Activated T-helper 17 cell treated with anti-CD3 and anti-CD28 coated beads, Interleukin-2, amount 50 U/mL, for 72 hours (primary cell): Measurements from ENCODE around the gene HBA1. TPM values are rescaled to one million over a fixed set of nuclear protein-coding genes. Genes with fewer than 3 reads are reported as not detected.
"Not testable (repeated sequence)": the region's sequence is repeated elsewhere in the genome, so short reads cannot be mapped to it uniquely, and the experiment has no call there.

Experiments used
- ATAC-seq: fragments of 150-1000 bp; cut with Tn5 transposase; replicated peaks from 2 replicates; pipeline ENCODE4 v1.10.0; 2021; ENCODE audit warnings: mild to moderate bottlenecking, moderate library complexity
- H3K27ac Mint-ChIP-seq: one replicate; pipeline ENCODE4 v1.8.0; 2022; ENCODE audit warnings: mixed read lengths
- H3K27me3 Mint-ChIP-seq: one replicate; pipeline ENCODE4 v1.8.0; 2022; ENCODE audit warnings: mixed read lengths
- H3K36me3 Mint-ChIP-seq: one replicate; pipeline ENCODE4 v1.8.0; 2022; ENCODE audit warnings: low read depth, mild to moderate bottlenecking, mixed read lengths
- H3K4me1 Mint-ChIP-seq: one replicate; pipeline ENCODE4 v1.8.0; 2022; ENCODE audit warnings: mixed read lengths
- H3K4me3 Mint-ChIP-seq: one replicate; pipeline ENCODE4 v1.8.0; 2022; ENCODE audit warnings: mild to moderate bottlenecking, mixed read lengths
- H3K9me3 Mint-ChIP-seq: one replicate; pipeline ENCODE4 v1.8.0; 2022; ENCODE audit warnings: mixed read lengths
- total RNA-seq, 2 donors: library from RNA; stranded (reverse); gene quantifications; one replicate each; pipeline ENCODE4 v1.2.3, GENCODE V29; 2022

The HBA1 gene
- total RNA-seq, 2 donors from 2014 or later: not detected

DNA sequence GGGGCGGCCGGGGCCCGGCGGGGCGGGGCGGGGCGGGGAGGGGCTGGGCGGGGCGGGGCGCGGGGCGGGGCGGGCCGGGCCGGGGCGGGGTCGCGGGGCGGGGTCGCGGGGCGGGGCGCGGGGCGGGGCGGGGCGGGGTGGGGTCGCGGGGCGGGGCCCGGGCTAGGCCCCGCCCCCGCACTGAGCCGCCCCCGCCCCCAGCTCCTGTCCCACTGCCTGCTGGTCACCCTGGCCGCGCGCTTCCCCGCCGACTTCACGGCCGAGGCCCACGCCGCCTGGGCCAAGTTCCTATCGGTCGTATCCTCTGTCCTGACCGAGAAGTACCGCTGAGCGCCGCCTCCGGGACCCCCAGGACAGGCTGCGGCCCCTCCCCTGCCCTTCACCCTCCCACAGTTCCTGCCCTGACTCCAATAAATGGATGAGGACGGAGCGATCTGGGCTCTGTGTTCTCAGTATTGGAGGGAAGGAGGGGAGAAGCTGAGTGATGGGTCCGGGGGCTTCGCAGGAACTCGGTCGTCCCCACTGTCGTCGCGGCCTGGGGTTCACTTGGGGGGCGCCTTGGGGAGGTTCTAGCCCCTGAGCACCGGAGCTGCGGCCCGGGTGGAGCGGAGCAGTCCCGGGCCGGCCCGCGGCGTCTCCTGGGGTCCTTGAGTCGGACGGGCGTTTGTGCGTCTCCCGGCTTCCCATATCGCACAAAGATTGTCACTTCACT lies 11.5 kb upstream of the HBA1 start:
- peak overlapping the region; percentile 10 for H3K4me3 Mint-ChIP-seq
- ATAC-seq: no peak
- H3K36me3 Mint-ChIP-seq: no peaks in the 10 kb centered on the region
- H3K9me3 Mint-ChIP-seq: no peaks in the 10 kb centered on the region
- no peaks in the 10 kb centered on the region for H3K4me1 Mint-ChIP-seq
- H3K27me3 Mint-ChIP-seq: peaks cover 22% of the 10 kb centered on the region
- no peak overlapping the region for H3K27ac Mint-ChIP-seq

DNA sequence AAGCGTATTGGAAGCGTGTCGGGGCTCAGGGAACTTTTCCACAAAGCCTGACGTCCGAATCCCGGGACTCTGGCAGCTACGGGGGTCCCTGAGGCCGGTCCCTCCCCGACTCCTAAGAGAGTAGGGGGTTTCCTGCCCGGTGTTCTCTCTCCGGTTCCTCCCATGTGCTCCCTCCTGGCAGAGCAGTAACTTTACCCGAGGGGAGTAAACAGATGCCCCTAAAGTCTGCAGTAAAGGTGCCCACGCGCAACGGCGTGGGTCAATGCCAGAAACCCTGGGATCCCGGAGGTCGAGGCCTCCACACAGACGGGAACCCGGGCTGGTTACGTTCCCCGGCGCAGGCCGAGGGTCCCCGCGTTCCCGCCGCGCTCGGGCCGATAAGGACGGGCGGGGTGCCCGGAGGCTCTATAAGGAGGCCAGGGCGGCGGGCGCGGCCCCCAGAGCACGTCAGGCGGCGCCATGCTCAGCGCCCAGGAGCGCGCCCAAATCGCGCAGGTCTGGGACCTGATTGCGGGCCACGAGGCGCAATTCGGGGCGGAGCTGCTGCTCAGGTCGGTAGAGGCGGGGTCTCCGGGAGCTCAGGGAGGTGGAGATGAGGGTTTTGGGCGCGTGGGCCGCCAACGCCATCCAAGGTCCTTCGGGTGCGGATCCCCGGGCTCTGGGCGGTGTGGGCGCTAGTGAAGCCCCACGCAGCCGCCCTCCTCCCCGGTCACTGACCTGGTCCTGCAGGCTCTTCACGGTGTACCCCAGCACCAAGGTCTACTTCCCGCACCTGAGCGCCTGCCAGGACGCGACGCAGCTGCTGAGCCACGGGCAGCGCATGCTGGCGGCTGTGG lies 10.7 kb upstream of the HBA1 start, which contains the start of gene HBM:
HBM (plus strand) TSS at position 440 of the 836 bp plus-strand sequence; CDS start at position 460, 20 bp downstream.
- no peaks in the 10 kb centered on the region for H3K36me3 Mint-ChIP-seq
- ATAC-seq: peak; percentile 20
- H3K27ac Mint-ChIP-seq: no peak within 1 kb of the TSS
- H3K4me3 Mint-ChIP-seq: peak within 1 kb of the TSS; percentile 23
- H3K4me1 Mint-ChIP-seq: no peaks in the 10 kb centered on the region
- peaks cover 29% of the 10 kb centered on the region for H3K27me3 Mint-ChIP-seq
- H3K9me3 Mint-ChIP-seq: no peaks in the 10 kb centered on the region

DNA sequence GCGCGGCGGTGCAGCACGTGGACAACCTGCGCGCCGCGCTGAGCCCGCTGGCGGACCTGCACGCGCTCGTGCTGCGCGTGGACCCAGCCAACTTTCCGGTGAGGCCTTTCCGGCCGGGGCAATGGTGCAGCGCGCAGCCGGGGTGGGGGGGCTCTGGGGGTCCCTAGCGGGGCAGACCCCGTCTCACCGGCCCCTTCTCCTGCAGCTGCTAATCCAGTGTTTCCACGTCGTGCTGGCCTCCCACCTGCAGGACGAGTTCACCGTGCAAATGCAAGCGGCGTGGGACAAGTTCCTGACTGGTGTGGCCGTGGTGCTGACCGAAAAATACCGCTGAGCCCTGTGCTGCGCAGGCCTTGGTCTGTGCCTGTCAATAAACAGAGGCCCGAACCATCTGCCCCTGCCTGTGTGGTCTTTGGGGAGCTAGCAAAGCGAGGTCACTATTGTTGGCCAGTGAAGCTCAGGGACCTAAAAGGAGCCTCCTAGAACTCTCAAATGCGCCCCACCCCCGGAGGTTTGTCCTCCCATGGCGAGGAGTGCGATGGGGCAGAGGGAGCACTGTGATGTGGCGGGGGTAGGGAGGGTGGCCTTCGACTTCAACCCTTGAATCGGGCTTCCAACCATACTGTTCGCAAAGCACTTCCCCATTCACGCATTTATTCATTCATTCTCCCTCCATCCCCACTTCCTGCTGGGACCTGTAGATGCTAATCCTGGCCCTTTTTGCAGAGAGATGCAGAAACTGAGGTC lies 9.9 kb upstream of the HBA1 start:
- Mint-ChIP-seq H3K27ac (no peak overlapping the region), H3K9me3 (no peaks in the 10 kb centered on the region), H3K36me3 (no peaks in the 10 kb centered on the region), H3K4me3 (peak overlapping the region; percentile 23), H3K4me1 (no peaks in the 10 kb centered on the region), H3K27me3 (peaks cover 25% of the 10 kb centered on the region)
- no peak for ATAC-seq

DNA sequence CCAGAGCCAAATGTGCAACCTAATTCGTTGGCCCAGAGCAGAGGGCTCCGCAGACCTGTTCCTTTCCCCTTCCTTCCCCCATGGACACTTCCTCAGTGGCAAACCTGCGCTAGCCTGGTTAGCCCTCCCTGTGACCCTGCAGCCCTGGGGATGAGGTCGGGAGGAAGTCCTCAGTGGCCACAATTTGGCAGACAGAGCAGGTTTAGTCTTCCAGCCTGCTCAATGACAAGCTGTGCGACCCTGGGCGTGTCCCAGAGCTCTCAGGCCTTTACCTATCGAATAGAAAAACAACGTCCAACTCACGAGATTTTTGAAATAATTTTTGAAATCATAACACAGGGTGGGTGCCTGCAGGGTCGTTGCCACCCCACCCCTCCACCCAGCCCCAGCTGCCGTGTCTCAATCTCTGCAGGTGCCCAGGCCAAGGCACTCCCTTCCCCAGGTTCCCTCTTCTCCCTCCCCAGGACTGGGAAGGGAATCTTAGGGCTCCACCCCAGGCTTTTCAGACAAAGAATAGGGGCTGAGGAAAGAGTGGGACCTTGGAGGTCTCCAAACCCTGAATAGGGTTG lies 9.3 kb upstream of the HBA1 start:
- H3K27ac Mint-ChIP-seq: no peak overlapping the region
- H3K9me3 Mint-ChIP-seq: no peaks in the 10 kb centered on the region
- no peaks in the 10 kb centered on the region for H3K4me1 Mint-ChIP-seq
- peak overlapping the region; percentile 23 for H3K4me3 Mint-ChIP-seq
- H3K36me3 Mint-ChIP-seq: no peaks in the 10 kb centered on the region
- no peak for ATAC-seq
- H3K27me3 Mint-ChIP-seq: peaks cover 27% of the 10 kb centered on the region

DNA sequence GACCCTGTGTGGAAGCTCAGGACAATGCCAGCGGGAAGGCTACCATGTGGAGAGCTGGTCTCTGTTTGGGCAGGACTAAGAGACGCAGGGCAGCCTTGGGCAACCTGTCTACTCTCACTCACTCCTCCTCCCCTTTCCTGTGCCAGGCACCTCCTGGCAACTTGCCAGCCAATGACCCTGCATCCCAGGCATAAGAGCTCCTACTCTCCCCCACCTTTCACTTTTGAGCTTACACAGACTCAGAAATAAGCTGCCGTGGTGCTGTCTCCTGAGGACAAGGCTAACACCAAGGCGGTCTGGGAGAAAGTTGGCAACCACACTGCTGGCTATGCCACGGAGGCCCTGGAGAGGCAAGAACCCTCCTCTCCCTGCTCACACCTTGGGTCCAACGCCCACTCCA lies 8.1 kb upstream of the HBA1 start:
- Mint-ChIP-seq H3K36me3 (no peaks in the 10 kb centered on the region), H3K9me3 (no peaks in the 10 kb centered on the region), H3K4me3 (no peak overlapping the region), H3K27me3 (peaks cover 27% of the 10 kb centered on the region), H3K4me1 (no peaks in the 10 kb centered on the region), H3K27ac (no peak overlapping the region)
- no peak for ATAC-seq

DNA sequence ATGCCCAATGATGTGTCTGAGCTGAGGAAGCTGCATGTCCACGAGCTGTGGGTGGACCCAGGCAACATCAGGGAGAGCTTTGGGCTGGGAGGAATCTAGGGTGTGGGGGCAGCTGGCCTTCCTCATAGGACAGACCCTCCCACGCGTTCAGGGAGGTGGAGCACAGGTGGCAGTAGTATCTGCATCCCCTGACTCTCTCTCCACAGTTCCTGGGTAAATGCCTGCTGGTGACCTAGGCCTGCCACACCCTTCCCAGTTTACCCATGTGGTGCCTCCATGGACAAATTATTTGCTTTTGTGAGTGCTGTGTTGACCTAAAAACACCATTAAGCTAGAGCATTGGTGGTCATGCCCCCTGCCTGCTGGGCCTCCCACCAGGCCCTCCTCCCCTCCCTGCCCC lies 7.5 kb upstream of the HBA1 start:
- H3K27ac Mint-ChIP-seq: no peak overlapping the region
- no peaks in the 10 kb centered on the region for H3K4me1 Mint-ChIP-seq
- H3K4me3 Mint-ChIP-seq: no peak overlapping the region
- no peaks in the 10 kb centered on the region for H3K9me3 Mint-ChIP-seq
- H3K36me3 Mint-ChIP-seq: no peaks in the 10 kb centered on the region
- no peak for ATAC-seq
- peaks cover 29% of the 10 kb centered on the region for H3K27me3 Mint-ChIP-seq

DNA sequence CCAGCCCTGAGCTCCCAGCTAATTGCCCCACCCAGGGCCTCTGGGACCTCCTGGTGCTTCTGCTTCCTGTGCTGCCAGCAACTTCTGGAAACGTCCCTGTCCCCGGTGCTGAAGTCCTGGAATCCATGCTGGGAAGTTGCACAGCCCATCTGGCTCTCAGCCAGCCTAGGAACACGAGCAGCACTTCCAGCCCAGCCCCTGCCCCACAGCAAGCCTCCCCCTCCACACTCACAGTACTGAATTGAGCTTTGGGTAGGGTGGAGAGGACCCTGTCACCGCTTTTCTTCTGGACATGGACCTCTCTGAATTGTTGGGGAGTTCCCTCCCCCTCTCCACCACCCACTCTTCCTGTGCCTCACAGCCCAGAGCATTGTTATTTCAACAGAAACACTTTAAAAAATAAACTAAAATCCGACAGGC lies 6.4 kb upstream of the HBA1 start:
- not testable (repeated sequence) for H3K36me3 Mint-ChIP-seq, H3K4me3 Mint-ChIP-seq, H3K4me1 Mint-ChIP-seq, H3K27ac Mint-ChIP-seq, H3K9me3 Mint-ChIP-seq, ATAC-seq
- H3K27me3 Mint-ChIP-seq: peaks cover 37% of the 10 kb centered on the region

DNA sequence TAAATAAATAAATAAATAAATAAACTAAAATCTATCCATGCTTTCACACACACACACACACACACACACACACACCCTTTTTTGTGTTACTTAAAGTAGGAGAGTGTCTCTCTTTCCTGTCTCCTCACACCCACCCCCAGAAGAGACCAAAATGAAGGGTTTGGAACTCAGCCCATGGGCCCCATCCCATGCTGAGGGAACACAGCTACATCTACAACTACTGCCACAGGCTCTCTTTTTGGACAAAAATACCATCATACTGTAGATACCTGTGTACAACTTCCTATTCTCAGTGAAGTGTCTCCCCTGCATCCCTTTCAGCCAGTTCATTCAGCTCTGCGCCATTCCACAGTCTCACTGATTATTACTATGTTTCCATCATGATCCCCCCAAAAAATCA lies 5.7 kb upstream of the HBA1 start:
- Mint-ChIP-seq H3K36me3 (no peaks in the 10 kb centered on the region), H3K27ac (no peak overlapping the region), H3K4me3 (no peak overlapping the region), H3K4me1 (no peaks in the 10 kb centered on the region), H3K27me3 (peaks cover 43% of the 10 kb centered on the region), H3K9me3 (no peaks in the 10 kb centered on the region)
- no peak for ATAC-seq

DNA sequence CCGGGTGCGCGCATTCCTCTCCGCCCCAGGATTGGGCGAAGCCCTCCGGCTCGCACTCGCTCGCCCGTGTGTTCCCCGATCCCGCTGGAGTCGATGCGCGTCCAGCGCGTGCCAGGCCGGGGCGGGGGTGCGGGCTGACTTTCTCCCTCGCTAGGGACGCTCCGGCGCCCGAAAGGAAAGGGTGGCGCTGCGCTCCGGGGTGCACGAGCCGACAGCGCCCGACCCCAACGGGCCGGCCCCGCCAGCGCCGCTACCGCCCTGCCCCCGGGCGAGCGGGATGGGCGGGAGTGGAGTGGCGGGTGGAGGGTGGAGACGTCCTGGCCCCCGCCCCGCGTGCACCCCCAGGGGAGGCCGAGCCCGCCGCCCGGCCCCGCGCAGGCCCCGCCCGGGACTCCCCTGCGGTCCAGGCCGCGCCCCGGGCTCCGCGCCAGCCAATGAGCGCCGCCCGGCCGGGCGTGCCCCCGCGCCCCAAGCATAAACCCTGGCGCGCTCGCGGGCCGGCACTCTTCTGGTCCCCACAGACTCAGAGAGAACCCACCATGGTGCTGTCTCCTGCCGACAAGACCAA lies 4.0 kb upstream of the HBA1 start, which contains the start of gene HBA2:
HBA2 (plus strand) TSS at position 503 of the 568 bp plus-strand sequence; CDS start at position 540, 37 bp downstream.
- not testable (repeated sequence) for H3K36me3 Mint-ChIP-seq, ATAC-seq, H3K27ac Mint-ChIP-seq, H3K4me1 Mint-ChIP-seq, H3K9me3 Mint-ChIP-seq
- Mint-ChIP-seq H3K27me3 (peaks cover 36% of the 10 kb centered on the region), H3K4me3 (peak within 1 kb of the TSS; percentile 37)

DNA sequence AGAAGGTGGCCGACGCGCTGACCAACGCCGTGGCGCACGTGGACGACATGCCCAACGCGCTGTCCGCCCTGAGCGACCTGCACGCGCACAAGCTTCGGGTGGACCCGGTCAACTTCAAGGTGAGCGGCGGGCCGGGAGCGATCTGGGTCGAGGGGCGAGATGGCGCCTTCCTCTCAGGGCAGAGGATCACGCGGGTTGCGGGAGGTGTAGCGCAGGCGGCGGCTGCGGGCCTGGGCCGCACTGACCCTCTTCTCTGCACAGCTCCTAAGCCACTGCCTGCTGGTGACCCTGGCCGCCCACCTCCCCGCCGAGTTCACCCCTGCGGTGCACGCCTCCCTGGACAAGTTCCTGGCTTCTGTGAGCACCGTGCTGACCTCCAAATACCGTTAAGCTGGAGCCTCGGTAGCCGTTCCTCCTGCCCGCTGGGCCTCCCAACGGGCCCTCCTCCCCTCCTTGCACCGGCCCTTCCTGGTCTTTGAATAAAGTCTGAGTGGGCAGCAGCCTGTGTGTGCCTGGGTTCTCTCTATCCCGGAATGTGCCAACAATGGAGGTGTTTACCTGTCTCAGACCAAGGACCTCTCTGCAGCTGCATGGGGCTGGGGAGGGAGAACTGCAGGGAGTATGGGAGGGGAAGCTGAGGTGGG lies 3.1 kb upstream of the HBA1 start:
- Mint-ChIP-seq H3K4me3 (peak overlapping the region; percentile 37), H3K27me3 (peaks cover 44% of the 10 kb centered on the region)
- not testable (repeated sequence) for H3K4me1 Mint-ChIP-seq, H3K27ac Mint-ChIP-seq, H3K9me3 Mint-ChIP-seq, H3K36me3 Mint-ChIP-seq, ATAC-seq

DNA sequence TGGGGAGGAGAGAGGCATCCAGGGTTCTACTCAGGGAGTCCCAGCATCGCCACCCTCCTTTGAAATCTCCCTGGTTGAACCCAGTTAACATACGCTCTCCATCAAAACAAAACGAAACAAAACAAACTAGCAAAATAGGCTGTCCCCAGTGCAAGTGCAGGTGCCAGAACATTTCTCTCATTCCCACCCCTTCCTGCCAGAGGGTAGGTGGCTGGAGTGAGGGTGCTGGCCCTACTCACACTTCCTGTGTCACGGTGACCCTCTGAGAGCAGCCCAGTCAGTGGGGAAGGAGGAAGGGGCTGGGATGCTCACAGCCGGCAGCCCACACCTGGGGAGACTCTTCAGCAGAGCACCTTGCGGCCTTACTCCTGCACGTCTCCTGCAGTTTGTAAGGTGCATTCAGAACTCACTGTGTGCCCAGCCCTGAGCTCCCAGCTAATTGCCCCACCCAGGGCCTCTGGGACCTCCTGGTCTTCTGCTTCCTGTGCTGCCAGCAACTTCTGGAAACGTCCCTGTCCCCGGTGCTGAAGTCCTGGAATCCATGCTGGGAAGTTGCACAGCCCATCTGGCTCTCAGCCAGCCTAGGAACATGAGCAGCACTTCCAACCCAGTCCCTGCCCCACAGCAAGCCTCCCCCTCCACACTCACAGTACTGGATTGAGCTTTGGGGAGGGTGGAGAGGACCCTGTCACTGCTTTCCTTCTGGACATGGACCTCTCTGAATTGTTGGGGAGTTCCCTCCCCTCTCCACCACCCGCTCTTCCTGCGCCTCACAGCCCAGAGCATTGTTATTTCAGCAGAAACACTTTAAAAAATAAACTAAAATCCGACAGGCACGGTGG lies 2.3 kb upstream of the HBA1 start:
- not testable (repeated sequence) for ATAC-seq, H3K27ac Mint-ChIP-seq, H3K36me3 Mint-ChIP-seq, H3K4me1 Mint-ChIP-seq, H3K9me3 Mint-ChIP-seq
- peak overlapping the region; percentile 13 for H3K4me3 Mint-ChIP-seq
- H3K27me3 Mint-ChIP-seq: peaks cover 40% of the 10 kb centered on the region

DNA sequence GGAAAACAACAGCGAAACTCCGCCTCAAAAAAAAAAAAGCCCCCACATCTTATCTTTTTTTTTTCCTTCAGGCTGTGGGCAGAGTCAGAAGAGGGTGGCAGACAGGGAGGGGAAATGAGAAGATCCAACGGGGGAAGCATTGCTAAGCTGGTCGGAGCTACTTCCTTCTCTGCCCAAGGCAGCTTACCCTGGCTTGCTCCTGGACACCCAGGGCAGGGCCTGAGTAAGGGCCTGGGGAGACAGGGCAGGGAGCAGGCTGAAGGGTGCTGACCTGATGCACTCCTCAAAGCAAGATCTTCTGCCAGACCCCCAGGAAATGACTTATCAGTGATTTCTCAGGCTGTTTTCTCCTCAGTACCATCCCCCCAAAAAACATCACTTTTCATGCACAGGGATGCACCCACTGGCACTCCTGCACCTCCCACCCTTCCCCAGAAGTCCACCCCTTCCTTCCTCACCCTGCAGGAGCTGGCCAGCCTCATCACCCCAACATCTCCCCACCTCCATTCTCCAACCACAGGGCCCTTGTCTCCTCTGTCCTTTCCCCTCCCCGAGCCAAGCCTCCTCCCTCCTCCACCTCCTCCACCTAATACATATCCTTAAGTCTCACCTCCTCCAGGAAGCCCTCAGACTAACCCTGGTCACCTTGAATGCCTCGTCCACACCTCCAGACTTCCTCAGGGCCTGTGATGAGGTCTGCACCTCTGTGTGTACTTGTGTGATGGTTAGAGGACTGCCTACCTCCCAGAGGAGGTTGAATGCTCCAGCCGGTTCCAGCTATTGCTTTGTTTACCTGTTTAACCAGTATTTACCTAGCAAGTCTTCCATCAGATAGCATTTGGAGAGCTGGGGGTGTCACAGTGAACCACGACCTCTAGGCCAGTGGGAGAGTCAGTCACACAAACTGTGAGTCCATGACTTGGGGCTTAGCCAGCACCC lies 1.2 kb upstream of the HBA1 start:
- H3K27me3 Mint-ChIP-seq: peaks cover 42% of the 10 kb centered on the region
- peak overlapping the region; percentile 13 for H3K4me3 Mint-ChIP-seq
- H3K9me3 Mint-ChIP-seq: no peaks in the 10 kb centered on the region
- H3K27ac Mint-ChIP-seq: no peak overlapping the region
- H3K4me1 Mint-ChIP-seq: no peaks in the 10 kb centered on the region
- H3K36me3 Mint-ChIP-seq: no peaks in the 10 kb centered on the region
- no peak for ATAC-seq
